Subcutaneous adipose tissue (tissue), 4 donors: ENCODE measurements around the gene TUBG1. TPM values are rescaled to one million over a fixed set of nuclear protein-coding genes. Genes with fewer than 3 reads are reported as not detected.

ENCODE experiments used
- CTCF ChIP-seq: fragments of 450-650 bp; IDR thresholded peaks from one replicate; pipeline ENCODE4 v1.5.1; 2016; ENCODE audit warnings: low read depth, mild to moderate bottlenecking, control low read depth, antibody characterized with exemption, moderate library complexity
- total RNA-seq, 4 donors: library from RNA; depleted of rRNA; stranded (reverse); fragments of >200 nt; gene quantifications; one replicate each; pipeline ENCODE4 v1.1.0, GENCODE V29; 2016

TUBG1 gene
- total RNA-seq, 4 donors from 2014 or later, result 16.3 to 35.8 (median 23.5) TPM

DNA sequence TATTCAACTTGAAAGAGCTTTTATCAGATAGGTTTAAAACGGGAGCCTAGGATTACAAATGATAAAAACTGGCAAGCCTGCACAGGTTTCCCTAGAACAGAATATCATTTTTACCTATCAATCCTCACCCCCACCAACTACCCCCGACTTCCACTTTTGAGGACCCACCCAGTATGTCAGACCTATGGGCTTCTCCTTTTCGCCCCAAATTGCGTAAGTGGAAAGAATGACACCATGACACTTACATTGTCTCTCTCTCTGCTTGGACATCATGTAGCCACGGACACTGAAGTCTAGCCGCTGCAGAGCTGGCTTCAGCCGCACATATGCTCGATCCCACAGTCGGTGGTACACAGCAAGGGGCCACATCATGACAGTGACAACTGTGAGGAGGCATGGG, 24.6 kb upstream of the TUBG1 start:
- TF ChIP-seq CTCF, result no peak

- TF ChIP-seq CTCF, result no peak
These were observed 24.1 kb upstream of the TUBG1 start for GRCh38 chr17:42585353-42585752.

DNA sequence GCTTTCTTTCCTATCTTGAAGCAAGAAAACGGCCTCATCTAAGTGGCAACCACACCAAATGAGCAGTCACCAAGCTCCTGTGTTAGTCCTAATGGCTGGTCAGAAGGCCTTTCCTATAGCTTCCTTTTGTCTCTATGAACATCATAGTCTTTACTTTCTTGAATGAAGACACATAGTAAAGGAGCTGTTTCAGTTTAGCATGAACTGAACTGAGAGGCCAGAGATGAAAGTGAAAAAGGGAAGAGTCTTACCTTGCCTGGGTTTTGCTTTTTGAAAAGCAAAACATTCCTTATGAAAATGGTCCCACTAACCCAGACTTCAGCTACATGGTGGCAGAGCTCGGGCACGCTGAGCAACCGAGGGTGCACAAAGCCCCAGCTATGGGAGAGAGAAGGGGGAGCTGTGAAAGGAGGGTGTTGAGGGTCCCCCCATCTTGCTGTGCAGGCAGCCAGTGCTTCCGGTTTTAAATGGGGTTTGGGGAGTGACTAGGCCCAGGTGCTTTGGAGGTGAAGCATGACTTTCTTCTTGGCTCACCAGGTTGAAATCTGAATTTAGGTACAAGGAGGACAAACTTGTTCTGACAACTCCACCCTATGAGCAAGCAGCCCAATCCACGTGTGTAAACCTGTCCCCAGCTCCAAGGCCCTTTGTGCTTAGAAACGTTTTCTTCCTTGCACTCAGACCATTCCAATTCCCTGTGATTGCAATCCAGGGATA, 22.8 kb upstream of the TUBG1 start:
- no peak for TF ChIP-seq CTCF

DNA sequence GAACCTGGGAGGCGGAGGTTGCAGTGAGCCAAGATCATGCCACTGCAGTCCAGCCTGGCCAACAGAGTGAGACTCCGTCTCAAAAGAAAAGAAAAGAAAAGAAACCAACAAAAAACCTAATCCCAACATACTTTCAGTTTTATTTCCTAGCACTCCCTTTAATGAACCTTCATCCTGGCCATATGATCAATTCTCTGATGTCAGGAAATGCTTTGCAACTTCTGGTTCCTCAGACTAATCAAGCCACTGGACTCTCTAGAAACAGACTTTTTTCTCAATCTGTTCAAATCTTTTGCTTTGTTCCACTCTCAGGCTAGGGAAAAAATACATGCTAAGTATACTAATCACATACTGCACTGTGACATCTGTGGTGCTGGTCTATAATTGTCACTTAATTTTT, 18.6 kb upstream of the TUBG1 start:
- no peak for TF ChIP-seq CTCF

DNA sequence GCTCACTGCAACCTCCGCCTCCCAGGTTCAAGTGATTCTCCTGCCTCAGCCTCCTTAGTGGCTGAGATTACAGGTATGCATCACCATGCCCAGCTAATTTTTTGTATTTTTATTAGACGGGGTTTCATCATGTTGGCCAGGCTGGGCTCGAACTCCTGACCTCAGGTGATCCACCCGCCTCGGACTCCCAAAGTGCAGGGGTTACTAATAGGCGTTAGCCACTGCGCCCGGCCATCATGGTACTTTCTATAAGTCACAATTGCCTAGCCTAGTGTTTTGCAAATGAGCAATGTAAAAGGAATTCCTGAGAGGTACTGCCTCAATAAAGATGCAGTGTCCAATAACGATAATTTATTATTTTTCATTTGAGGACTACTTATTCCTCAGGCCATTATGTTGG, 18.1 kb upstream of the TUBG1 start:
- no peak for TF ChIP-seq CTCF

DNA sequence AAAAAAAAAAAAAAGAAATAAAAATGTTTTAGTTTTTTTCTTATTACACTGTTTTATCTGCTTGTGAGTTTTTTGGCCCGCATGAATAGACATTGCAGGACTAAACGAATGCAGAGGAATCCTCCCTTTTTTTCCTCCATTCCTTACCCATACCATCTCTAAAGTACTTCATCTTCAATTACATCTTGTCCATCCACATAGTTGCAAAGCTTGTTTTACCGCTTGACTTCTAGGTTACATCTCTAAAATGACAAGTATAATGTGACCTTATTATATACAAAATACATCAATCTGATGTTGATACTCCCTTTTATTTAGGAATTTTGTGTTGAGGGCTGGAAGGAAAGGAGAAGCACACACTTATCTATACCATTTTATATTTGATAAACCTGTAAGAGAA, 13.1 kb upstream of the TUBG1 start:
- no peak for TF ChIP-seq CTCF

GRCh38 chr17:42598905-42599304, 10.6 kb upstream of the TUBG1 start:
- TF ChIP-seq CTCF, result no peak
